Forelimb muscle (tissue), 1 donor: ENCODE measurements around the gene PTPRE. TPM values are rescaled to one million over a fixed set of nuclear protein-coding genes. Genes with fewer than 3 reads are reported as not detected.

Experiments used
- DNase-seq: peaks from one replicate; pipeline ENCODE4 v3.0.0-alpha.2; 2013; ENCODE audit warnings: low read depth
- polyA plus RNA-seq: library from polyadenylated mRNA; unstranded; fragments of 120-200 nt; gene quantifications from one replicate; pipeline ENCODE4 v1.2.1, GENCODE V29; 2013; ENCODE audit not compliant: insufficient read length

PTPRE gene
- polyA plus RNA-seq, 1 donor: 7.8 TPM

DNA sequence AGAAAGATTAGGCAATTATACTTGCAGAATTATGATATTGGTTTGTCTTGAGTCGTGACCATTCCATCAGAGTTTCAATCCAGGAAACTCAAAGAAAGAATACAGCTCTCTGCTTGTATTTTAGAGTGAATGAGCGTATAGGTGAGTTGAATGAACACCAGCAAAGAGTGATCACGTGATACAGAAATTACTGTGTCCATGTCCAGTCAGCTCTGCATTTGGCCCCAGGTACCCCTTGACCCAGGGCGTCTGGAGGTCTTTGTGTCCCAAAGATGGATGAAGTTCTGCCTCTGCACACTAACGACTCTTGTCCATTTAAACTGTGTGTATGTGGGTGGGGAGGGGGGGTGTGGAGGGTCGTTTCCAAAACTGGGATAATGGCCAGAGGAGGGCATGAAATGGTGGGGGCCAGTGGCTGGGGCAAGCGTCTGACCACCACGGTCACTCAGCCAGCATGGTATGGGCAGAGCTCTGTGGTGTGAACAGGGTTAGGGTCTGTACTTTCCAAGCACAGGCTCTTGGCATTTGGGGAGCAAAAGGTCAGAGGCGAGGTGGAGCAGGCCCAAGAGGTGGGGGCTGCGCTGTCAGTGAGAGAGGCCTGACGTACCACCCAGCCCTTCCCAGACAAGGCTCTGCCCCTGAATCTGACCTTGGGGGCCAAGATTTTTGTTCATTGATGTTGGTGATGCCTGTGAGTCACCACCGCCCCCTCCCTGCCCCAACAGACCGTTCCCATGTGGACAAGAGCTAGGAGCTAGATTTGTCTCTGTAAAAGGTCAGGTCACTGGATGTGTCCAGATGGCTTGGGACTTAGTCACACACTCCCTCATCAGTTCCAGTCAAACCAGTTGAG lies 1.4 kb downstream of the PTPRE start:
- DNase-seq: no peak

DNA sequence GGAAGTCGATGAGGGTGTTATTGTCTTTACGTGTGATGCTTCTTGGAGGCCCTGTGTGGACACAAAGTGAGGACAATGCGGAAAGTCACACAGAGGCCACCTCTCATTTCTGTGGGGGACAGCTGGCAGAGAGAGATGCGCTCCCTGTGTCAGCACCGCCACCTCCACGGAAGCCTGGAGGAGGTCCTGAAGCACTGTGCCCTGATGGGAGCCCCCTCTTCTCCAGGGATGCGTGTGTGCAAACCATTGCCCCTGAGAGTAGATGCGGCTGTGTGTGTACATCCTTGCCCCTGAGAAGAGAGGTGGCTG lies 2.0 kb downstream of the PTPRE start:
- DNase-seq: no peak

DNA sequence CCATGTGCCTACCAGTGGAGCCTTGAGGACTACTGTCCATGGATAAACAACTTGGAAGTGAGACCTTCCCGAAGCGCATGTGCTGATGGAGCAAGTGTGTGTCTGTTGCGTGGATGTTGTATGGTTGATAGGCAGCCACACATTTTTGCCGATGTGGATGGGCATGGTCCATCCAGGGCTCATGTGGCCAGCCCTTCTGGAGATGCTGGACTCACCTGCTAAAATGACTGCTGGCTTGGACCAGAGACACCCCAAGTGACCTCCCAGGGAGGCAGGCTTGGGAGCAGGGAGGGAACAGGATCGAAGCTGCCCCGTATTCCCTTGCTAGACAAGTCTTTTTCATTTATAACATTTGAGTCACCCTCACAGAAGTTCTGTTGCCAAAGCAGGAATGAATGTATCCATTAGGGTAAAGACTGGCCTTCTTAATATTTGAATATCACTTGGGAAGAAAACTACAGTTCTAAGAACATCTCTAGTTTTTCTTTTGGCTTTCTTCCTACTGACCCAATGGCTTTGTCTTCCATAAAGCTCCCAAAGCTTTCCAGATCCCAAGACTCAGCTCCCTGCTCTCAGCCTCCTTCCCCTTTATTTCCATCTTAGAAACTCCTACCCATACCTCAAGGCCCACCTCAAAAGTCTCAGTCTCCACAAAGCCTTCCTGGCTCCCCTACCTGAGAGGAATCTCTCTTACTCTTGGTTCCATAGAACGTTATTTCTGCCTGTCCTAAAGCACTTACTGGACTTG lies 3.0 kb downstream of the PTPRE start:
- no peak for DNase-seq

DNA sequence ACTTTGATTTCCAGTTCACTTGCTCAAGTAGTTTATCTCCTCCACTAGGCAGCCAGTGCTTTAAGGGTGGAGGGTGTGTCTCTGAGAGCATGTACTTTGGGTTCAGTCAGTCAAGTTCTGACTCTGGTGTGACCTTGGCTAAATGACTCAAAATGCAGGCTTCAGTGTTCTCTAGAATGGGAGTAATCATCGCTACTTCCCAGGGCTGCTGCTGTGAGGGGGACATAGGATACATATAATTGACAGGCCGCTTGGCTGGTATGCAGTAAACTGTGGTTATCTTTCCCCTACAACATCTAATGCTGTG lies 3.5 kb downstream of the PTPRE start:
- no peak for DNase-seq

DNA sequence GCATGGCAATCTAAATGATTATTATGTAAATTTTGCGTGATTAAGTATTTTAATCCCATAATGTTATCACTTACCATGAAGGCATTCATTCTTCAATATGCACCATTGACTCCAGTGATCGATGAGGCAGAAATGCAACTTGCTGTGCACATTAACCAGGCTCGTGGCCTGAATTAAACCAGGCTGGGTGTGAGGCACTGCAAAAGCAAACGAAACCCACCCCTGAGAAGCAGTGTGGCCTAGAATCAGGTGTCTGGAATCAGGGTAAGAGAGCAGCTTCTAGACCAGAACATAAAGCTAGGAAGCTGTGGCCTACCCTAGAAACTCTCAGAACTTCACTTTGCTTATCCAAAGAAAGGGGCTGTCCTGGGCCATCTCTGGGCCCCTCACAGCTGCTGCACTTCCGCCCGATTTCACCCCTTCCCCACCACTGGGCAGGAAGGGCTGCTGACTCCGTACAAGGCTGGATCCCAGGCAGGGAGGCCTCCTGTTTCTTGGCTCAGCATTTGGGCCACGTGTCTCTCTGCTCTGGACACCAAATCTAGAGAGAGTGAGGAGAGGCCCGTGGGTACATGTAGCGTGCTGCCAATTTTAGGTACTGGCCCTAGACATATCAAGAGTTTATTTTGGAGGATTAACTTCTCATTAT lies 4.4 kb downstream of the PTPRE start:
- DNase-seq: no peak

DNA sequence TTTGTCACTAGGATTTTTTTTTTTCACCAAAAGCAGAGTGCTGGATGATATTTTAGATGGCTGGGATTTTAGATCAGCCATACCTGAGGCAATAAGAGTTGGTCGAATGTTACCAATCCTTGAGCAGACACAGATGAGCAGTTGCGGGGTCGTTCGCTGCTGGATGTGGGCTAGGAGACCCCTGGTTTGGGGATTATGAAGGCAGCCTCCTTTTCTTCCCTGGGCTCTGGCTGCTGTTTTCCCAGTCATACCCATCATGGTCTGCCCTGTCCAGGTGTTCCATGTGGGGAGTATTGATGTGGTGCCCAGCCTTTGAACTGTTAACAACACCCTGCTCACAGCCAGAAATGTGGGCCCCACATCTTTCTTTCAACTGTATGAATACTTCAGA lies 5.0 kb downstream of the PTPRE start:
- DNase-seq: no peak

DNA sequence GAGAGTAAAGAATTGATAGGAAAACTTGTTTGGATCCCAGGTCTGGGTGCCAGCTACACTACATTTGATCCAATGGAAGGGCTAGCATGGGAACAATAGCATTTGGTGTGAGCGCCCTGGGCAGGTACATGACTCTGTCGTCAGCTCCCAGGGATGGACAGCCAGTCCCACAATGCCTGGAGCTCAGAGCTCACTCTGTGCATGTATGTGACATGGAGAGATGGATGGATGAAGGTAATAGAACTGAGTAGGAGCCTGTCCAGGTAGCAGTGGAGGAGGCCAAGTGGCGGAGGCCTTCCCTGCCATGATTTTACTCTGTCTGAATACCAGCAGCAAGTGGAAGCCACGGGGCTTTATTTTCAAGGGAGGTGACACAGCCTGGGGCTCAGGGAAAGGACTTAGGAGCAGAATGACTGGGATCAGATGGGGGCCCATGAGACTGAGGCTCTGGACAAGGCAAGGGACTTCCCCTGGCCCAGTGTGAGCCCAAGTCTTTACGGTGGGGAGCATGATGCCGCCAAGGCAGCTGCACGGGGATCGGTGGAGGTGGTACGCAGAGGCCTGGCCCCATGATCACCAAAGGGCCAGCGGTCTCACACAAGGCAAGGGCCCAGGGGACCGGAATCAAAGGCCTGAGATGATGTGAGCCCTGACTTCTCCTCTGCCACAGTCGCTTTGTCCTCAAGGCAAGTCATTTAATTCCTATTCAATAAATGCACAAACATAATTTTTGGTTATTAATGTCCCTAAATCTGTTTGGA lies 5.9 kb downstream of the PTPRE start:
- DNase-seq: no peak

DNA sequence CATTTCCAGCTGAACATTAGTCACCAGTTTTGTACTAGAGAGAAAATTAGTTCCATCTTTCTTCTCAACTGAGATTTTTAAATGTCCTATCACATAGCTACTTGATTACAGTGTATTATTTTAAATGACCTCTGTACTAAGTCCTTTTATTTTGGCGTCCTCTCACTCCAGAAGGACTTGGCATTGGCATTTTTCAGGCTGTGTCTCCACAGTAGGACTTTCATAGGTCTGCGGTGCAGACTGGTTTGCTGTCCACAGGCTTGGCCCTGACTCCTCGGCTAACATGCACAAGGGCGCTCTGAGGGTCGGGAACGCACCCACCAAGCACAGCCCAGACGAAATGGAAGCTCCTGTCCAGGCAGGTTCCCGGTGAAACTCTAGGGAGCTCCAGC lies 6.5 kb downstream of the PTPRE start:
- no peak for DNase-seq

DNA sequence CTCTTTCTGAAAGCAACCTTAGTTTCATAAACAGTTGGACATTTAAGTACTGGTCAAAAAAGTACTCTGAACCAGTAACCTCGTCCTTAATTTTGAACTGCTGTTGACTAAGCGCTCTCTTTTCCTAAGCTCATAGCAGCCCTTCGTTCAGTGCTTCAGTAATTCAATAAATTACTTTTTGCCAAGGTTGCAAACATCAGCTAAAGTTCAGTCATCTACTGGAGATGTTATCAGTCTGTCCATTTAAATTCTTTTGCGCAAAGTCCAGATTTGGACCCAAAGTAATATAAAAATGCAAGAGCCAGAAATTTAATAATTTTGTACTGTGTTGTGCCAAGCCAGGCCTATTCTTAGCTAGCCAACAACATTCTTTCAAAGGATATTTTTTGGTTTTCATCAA lies 8.4 kb downstream of the PTPRE start:
- no peak for DNase-seq

DNA sequence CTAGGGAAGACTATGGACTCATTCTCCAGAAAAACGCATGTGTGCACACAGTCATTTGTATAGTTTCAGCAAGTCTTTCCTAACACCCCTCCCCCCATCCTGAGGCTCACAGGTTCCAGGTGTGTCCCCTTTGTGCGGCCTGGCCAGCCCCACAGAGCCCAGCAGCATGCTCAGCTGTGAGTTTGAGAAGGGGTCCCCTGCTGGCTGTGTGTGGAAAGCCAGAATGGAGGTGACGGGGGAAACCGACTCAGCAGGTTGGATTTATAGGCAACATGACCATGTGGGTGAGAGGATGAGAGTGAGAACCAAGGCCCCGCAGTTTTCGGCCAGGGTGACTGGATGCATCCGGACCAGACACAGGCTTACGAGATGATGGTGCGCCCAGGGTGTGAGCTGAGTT lies 9.9 kb downstream of the PTPRE start:
- DNase-seq: no peak

DNA sequence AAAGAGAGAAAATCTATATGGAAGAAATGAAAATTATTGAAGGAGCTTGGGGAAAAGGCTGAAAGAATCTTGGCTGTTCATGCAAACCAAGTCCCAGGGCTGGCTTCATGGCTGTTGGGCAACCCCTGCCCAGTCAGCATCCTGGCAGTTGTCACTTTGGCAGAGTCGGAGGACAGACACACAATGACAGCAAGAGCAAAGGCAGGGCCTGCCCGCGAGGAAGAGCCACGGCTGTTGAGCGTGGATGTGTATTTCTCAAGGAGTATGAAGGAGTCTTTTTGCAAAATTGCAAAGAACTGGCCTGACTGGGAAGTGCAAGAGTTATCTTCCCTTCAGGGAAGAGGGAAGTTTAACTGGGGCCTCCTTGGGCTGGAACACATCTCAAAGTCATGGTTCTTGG lies 11.7 kb downstream of the PTPRE start:
- no peak for DNase-seq

DNA sequence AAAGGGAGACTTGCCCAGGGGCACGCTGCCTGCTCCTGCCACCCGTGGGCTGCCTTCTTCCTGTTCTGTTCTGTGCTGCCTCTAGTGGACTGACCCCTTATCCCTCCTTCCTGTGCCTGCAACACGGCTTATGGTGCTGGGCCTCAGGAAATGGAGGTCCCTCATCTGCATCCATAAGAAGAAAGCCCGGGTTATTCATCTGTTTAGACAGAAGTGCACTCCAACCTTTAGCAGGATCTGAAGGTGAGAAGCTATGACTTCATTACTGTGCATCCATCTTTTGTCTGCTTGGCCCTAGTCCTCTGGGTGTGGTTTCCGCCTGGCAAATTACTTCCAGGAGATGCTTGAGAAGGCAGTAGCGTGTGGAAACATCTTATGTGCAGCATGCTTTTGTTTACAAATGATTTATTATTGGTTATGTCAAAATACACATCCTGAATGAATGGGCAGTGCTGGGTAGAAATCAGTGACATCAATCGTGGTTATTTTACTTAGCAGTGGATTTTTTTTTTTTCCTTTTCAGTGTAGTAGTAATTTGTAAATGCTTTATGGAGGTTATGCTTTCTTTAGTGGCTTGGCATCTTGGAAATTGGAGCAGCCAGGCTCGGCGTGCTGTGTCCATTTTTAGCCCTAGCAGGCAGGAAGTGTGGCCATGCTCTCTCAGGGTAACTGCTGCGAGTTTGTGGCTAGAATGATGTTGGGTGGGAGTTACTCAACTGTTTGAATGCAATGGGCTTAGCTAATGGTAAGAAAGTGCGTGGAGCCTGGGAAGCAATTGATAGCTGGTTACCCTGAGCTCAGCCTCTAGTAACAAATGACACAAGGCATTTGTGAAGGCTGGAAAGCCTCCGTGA lies 12.7 kb downstream of the PTPRE start:
- DNase-seq: no peak

DNA sequence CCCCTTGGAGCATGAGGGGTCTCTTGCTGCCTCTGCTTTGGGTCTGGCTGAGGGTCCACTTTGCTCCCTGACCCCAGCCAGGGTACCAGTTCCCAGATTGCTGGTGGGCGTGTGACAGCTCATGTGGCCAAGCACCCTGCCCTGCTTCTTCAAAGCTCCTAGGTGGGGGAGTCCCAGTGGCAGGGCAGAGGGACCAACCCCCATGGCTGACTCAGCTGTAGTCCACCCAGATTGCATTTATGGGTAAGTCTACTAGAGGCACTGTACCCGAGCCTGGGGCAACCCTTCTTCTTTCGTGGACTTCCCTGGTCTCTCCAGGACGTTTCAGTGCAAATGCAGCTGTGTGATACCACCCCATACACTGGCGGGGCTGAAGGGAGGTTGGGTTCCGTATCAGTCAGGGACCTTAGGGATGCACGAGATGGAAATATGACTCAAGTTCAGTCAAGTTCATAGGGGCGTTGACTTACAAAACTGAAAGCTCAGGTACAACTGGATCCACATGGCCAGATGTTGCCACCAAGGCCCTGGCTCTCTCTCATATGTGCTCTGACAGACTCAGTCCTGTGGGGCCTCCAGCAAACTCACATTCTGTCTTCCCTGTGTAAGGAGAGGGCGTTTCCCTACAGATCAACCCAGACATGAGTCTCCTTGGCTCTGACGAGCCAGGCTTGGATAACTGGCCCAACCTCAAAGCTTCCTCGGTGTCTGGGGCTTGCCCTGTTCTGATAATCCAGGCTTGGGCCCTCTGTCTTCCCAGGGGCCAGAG lies 13.6 kb downstream of the PTPRE start:
- DNase-seq: no peak

DNA sequence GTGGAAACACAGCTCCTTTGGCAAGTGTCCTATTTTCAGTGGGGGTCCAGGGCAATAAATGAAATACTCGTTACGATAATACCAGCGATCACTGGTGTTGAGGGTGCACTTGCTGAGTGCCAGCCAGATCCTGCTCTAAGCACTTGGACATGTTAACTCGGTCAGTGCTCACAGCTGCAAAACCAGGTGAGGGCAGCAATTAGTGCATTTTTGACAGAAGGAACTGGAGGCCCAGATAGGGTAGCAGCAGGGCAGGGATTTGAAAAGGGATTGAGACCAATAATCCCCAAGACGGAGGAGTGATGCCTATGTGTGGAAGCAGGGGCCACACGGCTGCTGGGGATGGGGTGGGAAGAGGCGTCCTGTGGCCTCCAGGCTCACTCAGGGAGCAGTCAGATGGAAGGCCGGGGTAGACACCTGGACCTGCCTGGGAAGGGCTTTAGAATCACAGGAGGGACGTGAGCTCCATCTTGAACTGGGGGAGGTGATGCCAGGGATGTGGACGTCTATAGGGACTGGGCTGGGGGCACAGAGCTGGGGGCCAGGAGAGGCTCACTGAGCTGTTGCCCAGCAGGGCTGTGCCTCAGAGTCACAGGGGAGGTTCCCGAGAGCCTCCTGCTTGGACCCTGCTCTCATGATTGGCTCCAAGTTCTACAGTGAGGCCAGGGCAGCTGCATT lies 14.3 kb downstream of the PTPRE start:
- DNase-seq: no peak

DNA sequence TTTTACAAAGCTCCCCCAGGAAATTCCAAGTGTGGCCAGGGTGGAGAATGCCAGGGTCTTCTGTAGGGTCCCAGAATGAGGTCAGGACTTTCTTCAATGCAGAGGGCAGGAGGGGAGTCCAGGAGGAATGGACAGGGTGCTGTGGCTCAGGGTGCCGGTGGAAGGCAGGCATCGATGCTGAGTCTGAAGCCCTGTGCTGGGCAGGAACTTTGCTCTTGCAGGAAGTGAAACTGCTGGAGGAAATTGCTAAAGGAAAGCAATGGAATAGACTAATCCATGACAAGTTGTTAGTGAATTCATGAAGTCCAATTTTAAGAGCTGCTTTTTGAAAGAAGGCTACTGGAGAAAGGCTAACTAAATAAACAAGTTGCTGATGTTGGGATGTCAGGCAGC lies 14.8 kb downstream of the PTPRE start:
- DNase-seq: no peak

DNA sequence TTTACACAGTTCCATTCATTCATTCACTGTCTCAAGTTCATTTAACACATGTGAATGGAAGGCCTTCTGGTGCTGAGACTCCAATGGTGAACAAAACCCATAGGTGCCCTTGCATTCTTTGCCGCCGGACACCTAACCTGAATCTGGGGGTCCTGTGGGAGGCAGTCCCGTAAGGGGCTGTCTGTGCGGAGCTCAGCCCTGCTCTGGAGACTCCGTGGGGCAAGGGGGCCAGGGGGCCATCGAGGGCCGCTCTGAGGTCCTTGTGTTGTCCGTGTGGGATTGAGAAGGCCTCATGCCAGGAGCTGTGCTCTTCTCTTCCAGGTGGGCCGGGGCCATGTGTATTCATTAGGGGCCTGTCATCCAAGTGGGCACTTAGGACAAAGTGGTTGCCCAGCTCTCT lies 15.3 kb downstream of the PTPRE start:
- DNase-seq: no peak

DNA sequence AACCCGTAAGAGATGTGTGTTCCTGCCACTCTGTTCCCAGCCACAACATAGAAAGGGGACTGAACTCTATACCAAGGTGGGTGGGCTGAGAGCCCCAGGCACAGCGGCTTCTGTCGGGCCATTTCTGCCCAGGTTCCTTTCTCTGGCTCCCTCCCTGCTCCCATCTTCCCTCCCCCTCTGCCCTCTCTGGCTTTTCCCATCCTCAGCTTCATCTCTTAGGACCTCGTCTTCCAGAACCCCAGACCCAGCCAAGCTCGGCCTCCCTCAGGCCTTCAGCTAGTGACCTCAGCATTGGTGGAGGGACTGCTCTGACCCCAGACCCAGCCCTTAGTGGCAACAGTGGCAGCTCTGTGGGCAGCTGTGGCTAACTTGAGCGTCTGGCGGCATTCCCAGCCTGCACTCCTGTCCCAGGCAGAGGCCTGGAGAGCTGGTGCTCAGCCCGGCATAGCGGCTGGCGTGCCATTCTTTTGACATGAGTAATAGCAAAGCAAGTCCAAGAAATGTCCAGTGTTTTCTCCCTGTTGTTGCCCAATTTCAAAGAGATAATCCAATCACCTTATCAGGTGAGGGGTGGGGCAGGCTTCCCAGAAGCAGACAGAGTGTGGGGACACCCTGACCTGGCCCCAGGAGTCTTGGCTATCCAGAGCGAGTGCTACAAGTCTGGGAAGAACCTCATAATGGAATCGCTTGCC lies 15.9 kb downstream of the PTPRE start:
- DNase-seq: no peak

DNA sequence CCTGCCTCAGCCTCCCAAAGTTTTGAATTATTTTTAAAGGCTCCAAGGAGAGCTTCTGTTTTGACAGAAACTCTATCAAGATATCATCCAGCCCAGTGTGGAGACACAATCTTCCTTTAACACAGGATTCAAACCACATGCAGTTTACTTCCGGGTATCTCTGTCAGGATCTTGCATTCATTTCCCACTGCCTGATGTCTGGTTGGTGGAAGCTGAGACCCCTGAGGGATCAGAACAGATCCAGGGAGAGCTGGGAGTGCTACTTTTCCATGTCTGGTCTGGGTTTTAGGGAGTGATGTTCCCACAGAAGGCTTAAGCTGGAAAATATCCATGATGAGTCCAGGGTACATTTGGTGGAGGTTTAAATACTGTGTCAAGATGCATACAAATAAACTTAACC lies 16.7 kb downstream of the PTPRE start:
- DNase-seq: no peak

DNA sequence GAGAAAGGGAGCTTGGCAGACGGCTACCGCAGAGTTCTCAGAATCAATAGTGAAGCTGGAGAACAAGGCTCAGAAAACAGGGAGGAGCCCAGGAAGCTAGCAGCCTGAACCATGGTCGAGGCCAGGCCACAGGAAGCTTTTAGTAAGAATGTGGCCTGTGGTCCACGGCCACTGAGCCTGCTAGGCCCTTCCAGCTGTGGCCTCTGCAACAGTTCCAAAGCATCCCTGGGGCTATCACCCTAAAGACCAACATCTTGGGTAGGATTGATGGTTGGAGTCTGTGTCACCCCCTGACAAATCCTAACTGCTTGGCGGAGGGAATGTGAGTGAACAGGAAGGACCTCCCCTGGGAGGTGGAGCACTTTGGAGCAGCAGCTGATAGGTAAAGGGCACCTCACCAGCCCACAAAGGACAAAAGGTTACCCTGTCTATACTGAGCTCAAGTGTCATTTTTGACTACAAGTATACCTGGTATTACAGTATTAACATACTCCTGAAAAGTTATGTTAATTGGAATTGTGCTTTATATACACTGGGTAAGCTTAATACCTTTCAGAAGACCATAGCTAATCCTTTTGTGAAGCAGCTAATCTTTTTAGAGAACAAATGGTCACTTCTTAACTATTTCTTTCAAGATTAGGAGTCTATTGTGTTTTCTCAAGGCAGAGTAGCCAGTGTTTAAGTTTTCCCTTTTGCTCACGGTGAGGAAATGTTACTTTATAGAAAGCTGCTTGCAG lies 18.7 kb downstream of the PTPRE start:
- DNase-seq: no peak
